HS-27A (cell line): Measurements from ENCODE around the gene GABRB1.

Source experiments
- DNase-seq: peaks from one replicate; pipeline ENCODE4 v3.0.0-alpha.2; 2012; ENCODE audit warnings: low read depth, missing footprints

GABRB1 gene

GRCh38 chr4:47031011-47031678 is at the start of gene GABRB1:
TSS of gene GABRB1 (plus strand) at chr4:47031567.
- DNase-seq = no peak

DNA sequence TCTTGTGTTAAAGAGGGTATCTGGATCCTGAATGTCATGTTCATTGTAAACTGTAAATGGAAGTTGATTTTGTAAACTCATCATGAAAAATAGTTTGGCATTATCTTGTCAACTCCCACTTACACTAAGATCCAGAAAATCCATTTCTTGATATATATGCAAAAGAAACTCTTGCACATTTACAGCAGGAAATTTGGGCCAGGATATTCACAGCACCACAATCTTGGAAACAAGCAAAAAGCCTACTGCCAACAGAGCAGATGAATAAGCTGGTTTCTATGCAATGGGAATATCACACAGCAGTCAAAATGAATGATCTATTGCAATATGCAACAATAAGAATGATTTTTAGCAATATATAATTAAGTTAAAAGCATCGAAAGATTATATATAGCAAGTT is 46.6 kb upstream of the GABRB1 start:
- no peak for DNase-seq

GRCh38 chr4:46986922-46987638 is 44.3 kb upstream of the GABRB1 start:
- no peak for DNase-seq

DNA sequence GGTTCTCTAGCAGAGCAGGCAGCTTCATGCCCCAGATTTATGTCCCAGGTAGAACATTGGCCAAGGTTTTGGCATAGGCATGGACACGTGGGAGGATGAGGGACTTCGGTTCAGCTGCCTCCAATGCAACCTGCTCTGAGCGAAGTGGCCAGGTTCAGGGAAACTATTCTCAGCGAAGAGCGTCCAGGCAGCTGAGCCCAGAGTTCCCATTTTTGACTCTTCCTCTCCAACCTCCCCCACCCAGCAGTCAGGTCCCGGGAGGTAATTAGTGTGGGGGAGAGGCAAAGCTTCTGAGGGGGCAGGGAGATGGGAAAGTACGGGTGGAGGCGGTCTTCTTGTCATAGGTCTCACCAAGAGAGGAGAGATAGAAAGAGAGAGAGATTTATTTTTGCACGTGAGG is 39.0 kb upstream of the GABRB1 start:
- no peak for DNase-seq

DNA sequence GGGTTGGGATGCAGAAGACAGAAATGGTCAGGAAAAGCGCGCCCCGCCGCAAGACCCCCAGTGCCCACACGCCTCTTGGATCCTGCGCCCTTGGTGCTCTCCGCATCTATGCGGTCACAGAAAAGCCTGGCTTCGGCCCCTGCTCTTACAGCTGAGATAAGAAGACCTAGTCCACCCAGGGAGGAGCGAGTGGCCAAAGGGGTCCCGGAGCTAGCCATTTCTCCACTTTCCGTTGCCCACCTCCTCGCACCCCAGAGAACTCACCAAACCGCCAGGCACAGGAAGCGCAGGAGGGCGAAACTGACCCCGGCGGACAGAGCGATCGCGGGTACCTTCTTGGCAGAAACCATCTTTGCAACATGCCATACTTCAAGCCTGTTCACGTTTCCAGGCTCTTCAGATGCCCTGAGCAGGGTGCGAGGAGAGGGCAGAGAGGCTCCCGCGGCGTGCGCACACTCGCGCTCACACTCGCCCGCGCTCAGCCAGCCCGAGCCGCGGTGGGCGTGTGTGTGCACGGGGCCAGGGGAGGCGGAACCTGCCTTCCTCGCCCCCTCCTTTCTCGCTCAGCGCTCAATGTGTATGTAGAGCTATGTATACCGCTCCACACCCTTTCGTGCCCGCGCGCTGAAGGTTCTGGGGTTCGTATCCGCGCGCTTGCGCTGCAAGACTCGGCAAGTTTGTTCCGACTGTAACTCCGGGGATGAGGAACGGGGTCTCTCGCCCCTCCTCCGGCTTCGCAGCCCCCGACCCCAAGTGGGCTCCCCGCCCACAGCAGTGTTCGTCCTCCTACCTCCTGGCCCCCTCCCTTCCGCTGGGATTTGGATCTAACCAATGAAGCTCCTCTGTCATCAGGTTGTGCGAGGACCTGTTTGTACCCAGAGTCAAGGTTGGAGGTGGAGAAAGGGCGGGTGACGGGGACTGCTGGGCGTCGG is 38.0 kb upstream of the GABRB1 start, which contains the start of gene GABRA4:
Gene GABRA4, minus strand, starts transcription at position 507 of the 932 bp plus-strand sequence. Its CDS starts 157 bp downstream, at position 350.
- DNase-seq = no peak

DNA sequence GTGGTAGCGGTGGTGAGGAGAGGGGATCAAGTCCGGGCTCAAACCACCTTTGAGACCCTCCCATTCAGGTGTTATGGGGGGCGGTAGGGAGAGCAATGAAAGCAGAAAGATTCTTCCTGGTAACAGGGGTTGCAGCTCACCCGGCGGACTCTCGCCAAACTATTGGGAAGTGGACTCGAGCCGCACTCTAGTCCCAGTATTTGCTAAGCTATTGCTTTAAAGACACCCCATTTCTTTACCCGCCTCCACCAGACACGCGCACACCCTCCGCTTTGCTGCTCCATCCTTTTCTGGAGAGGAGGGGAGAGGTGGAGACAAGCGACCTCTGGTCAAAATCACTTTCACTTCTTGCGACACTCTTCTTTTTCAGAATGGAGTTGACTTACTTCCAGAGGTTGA is 37.4 kb upstream of the GABRB1 start:
- DNase-seq = no peak

DNA sequence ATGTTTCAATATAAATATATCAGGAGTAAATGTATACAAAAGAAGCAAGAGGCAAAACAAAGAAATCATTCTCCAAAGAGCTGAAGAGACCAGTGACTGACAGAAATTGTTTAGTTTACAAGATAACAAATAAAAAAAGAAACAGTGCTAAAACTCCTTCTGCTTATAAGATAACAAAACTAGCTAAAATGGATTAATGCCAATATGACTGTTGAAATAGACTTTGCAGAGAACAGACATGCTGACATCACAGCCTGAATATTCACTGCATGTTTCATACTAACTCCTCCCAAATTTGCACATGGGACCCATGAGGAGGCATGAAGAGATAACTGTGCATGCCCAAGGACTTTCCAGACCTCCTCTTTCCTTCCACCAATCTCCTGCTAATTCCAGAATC is 31.8 kb upstream of the GABRB1 start:
- no peak for DNase-seq

DNA sequence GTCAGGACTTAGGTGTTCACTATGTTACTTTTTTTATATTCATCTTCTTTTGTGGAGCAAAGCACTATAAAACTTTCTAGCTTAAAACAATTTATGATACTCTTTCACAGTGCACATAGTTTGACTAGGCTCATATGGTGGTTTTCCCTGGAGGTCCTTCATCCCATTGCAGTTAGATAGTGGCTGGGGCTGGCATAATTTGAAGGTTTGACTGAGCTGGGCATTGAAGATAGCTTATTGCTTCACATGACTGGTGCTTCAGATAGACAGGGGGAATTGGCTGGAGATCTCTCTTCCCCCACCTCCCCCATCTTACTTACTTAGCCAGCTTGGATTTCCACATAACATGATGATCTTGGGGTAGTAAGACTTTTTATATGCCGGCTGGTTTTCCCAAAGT is 31.0 kb upstream of the GABRB1 start:
- DNase-seq = no peak

- no peak for DNase-seq
Measured at GRCh38 chr4:47002580-47002979, 28.8 kb upstream of the GABRB1 start.

- no peak for DNase-seq
Measured at GRCh38 chr4:47010347-47010911, 20.9 kb upstream of the GABRB1 start.

- no peak for DNase-seq
Measured at GRCh38 chr4:47010912-47011446, 20.4 kb upstream of the GABRB1 start.

- DNase-seq = no peak
Measured at GRCh38 chr4:47012676-47013075, 18.7 kb upstream of the GABRB1 start.

GRCh38 chr4:47013373-47013772 is 18.0 kb upstream of the GABRB1 start:
- DNase-seq = no peak

GRCh38 chr4:47017081-47017480 is 14.3 kb upstream of the GABRB1 start:
- DNase-seq = no peak

GRCh38 chr4:47017494-47017893 is 13.9 kb upstream of the GABRB1 start:
- DNase-seq = no peak

- no peak for DNase-seq
Measured at GRCh38 chr4:47031751-47032404, 511 bp downstream of the GABRB1 start.

- peak; percentile 60 for DNase-seq
Measured at GRCh38 chr4:47032405-47033106, 1.2 kb downstream of the GABRB1 start.

GRCh38 chr4:47038263-47038662 is 6.9 kb downstream of the GABRB1 start:
- DNase-seq = no peak

GRCh38 chr4:47040828-47041227 is 9.5 kb downstream of the GABRB1 start:
- no peak for DNase-seq

DNA sequence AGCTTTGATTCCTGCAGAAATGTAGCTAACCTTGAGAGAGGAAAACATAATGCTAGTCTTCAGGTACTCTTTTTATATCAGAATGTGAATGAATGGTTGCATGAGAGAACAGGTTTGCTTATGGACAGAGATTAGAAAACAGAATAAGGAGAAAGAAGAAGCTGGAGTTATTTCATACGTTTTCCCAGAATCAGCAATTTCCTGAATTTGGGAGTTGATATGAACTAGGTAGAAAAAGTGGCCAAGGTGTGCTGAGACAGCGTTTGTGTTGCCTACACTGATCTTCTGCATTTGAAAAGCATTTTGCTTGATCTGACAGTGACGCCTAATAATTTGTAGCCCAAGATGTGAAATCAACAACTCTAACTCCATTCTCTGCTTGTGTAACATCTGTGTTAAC is 12.5 kb downstream of the GABRB1 start:
- DNase-seq = no peak

GRCh38 chr4:47045261-47045660 is 13.9 kb downstream of the GABRB1 start:
- no peak for DNase-seq
